WTC11 (cell line): ENCODE data around the gene AMN.

ENCODE experiments used
- TEAD4 ChIP-seq: sonication (generic); formaldehyde crosslinking; IDR thresholded peaks from 2 replicates; pipeline ENCODE4 v1.8.0; 2022; ENCODE audit warnings: mild to moderate bottlenecking, missing genetic modification reagents
- ZNF121 ChIP-seq: sonication (generic); formaldehyde crosslinking; IDR thresholded peaks from 2 replicates; pipeline ENCODE4 v1.8.0; 2023; ENCODE audit warnings: missing genetic modification reagents
- TF ChIP-seq, protein P1 (sequence below): fragments of 200-600 bp; IDR thresholded peaks from 2 replicates; pipeline ENCODE4 v1.8.0; 2022; ENCODE audit warnings: antibody characterized with exemption
- TF ChIP-seq, protein P2 (sequence below): sonication (generic); formaldehyde crosslinking; IDR thresholded peaks from 2 replicates; pipeline ENCODE4 v1.8.1; 2023; ENCODE audit warnings: mild to moderate bottlenecking, missing genetic modification reagents, borderline replicate concordance
- TF ChIP-seq, protein P3 (sequence below): sonication (generic); formaldehyde crosslinking; IDR thresholded peaks from 2 replicates; pipeline ENCODE4 v1.8.1; 2023; ENCODE audit warnings: mild to moderate bottlenecking, missing genetic modification reagents
- TF ChIP-seq, protein P4 (sequence below): sonication (generic); formaldehyde crosslinking; IDR thresholded peaks from 2 replicates; pipeline ENCODE4 v1.8.1; 2022; ENCODE audit warnings: low read depth, missing genetic modification reagents, borderline replicate concordance

DNA sequence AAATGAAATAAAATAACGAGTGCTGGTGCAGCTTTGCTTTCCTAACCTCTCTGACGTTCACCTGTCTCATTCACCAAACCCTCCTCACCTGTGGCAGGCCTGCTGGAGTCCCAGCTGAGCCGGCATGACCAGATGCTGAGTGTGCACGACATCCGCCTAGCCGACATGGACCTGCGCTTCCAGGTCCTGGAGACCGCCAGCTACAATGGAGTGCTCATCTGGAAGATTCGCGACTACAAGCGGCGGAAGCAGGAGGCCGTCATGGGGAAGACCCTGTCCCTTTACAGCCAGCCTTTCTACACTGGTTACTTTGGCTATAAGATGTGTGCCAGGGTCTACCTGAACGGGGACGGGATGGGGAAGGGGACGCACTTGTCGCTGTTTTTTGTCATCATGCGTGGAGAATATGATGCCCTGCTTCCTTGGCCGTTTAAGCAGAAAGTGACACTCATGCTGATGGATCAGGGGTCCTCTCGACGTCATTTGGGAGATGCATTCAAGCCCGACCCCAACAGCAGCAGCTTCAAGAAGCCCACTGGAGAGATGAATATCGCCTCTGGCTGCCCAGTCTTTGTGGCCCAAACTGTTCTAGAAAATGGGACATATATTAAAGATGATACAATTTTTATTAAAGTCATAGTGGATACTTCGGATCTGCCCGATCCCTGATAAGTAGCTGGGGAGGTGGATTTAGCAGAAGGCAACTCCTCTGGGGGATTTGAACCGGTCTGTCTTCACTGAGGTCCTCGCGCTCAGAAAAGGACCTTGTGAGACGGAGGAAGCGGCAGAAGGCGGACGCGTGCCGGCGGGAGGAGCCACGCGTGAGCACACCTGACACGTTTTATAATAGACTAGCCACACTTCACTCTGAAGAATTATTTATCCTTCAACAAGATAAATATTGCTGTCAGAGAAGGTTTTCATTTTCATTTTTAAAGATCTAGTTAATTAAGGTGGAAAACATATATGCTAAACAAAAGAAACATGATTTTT is 17.1 kb upstream of the AMN start:
- no peak for TF ChIP-seq ZNF121 (CRISPR knock-in tag)
- TF ChIP-seq, protein P1, sequence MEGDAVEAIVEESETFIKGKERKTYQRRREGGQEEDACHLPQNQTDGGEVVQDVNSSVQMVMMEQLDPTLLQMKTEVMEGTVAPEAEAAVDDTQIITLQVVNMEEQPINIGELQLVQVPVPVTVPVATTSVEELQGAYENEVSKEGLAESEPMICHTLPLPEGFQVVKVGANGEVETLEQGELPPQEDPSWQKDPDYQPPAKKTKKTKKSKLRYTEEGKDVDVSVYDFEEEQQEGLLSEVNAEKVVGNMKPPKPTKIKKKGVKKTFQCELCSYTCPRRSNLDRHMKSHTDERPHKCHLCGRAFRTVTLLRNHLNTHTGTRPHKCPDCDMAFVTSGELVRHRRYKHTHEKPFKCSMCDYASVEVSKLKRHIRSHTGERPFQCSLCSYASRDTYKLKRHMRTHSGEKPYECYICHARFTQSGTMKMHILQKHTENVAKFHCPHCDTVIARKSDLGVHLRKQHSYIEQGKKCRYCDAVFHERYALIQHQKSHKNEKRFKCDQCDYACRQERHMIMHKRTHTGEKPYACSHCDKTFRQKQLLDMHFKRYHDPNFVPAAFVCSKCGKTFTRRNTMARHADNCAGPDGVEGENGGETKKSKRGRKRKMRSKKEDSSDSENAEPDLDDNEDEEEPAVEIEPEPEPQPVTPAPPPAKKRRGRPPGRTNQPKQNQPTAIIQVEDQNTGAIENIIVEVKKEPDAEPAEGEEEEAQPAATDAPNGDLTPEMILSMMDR, result no peak
- TF ChIP-seq, protein P2, sequence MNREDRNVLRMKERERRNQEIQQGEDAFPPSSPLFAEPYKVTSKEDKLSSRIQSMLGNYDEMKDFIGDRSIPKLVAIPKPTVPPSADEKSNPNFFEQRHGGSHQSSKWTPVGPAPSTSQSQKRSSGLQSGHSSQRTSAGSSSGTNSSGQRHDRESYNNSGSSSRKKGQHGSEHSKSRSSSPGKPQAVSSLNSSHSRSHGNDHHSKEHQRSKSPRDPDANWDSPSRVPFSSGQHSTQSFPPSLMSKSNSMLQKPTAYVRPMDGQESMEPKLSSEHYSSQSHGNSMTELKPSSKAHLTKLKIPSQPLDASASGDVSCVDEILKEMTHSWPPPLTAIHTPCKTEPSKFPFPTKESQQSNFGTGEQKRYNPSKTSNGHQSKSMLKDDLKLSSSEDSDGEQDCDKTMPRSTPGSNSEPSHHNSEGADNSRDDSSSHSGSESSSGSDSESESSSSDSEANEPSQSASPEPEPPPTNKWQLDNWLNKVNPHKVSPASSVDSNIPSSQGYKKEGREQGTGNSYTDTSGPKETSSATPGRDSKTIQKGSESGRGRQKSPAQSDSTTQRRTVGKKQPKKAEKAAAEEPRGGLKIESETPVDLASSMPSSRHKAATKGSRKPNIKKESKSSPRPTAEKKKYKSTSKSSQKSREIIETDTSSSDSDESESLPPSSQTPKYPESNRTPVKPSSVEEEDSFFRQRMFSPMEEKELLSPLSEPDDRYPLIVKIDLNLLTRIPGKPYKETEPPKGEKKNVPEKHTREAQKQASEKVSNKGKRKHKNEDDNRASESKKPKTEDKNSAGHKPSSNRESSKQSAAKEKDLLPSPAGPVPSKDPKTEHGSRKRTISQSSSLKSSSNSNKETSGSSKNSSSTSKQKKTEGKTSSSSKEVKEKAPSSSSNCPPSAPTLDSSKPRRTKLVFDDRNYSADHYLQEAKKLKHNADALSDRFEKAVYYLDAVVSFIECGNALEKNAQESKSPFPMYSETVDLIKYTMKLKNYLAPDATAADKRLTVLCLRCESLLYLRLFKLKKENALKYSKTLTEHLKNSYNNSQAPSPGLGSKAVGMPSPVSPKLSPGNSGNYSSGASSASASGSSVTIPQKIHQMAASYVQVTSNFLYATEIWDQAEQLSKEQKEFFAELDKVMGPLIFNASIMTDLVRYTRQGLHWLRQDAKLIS (CRISPR knock-in tag), result no peak
- TF ChIP-seq, protein P3, sequence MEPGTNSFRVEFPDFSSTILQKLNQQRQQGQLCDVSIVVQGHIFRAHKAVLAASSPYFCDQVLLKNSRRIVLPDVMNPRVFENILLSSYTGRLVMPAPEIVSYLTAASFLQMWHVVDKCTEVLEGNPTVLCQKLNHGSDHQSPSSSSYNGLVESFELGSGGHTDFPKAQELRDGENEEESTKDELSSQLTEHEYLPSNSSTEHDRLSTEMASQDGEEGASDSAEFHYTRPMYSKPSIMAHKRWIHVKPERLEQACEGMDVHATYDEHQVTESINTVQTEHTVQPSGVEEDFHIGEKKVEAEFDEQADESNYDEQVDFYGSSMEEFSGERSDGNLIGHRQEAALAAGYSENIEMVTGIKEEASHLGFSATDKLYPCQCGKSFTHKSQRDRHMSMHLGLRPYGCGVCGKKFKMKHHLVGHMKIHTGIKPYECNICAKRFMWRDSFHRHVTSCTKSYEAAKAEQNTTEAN (CRISPR knock-in tag), result no peak
- TF ChIP-seq, protein P4, sequence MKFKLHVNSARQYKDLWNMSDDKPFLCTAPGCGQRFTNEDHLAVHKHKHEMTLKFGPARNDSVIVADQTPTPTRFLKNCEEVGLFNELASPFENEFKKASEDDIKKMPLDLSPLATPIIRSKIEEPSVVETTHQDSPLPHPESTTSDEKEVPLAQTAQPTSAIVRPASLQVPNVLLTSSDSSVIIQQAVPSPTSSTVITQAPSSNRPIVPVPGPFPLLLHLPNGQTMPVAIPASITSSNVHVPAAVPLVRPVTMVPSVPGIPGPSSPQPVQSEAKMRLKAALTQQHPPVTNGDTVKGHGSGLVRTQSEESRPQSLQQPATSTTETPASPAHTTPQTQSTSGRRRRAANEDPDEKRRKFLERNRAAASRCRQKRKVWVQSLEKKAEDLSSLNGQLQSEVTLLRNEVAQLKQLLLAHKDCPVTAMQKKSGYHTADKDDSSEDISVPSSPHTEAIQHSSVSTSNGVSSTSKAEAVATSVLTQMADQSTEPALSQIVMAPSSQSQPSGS (CRISPR knock-in tag), result no peak
- TF ChIP-seq TEAD4 (CRISPR knock-in tag), result no peak
